Endodermal cell (in vitro differentiated cells): ENCODE data around the gene CNKSR1. TPM values are rescaled to one million over a fixed set of nuclear protein-coding genes. Genes with fewer than 3 reads are reported as not detected.
A peak's percentile ranks its signal among the peaks of the same experiment; 100 is the strongest.

Experiments
- DNase-seq: peaks from one replicate; pipeline ENCODE4 v3.0.0-alpha.2; 2017
- H3K27ac ChIP-seq: 2 replicates; pipeline ENCODE4 v1.5.1; 2013; ENCODE audit warnings: mild to moderate bottlenecking, low read depth, low read length, moderate library complexity
- H3K27me3 ChIP-seq: 2 replicates; pipeline ENCODE4 v1.6.1; 2013; ENCODE audit warnings: mild to moderate bottlenecking, low read length, moderate library complexity; ENCODE audit not compliant: insufficient read depth, control insufficient read depth, poor library complexity, severe bottlenecking
- H3K36me3 ChIP-seq: 2 replicates; pipeline ENCODE4 v1.7.0; 2013; ENCODE audit warnings: mild to moderate bottlenecking, low read length, moderate library complexity; ENCODE audit not compliant: control insufficient read depth, insufficient read depth
- H3K4me1 ChIP-seq: one replicate; pipeline ENCODE4 v1.7.0; 2013; ENCODE audit warnings: low read length; ENCODE audit not compliant: control insufficient read depth, insufficient read depth
- H3K4me3 ChIP-seq: 2 replicates; pipeline ENCODE4 v1.5.1; 2013; ENCODE audit warnings: mild to moderate bottlenecking, low read length, moderate library complexity
- H3K9ac ChIP-seq: 2 replicates; pipeline ENCODE4 v1.6.1; 2013; ENCODE audit warnings: mild to moderate bottlenecking, low read length, moderate library complexity; ENCODE audit not compliant: poor library complexity, severe bottlenecking; ENCODE audit errors: extremely low read depth
- H3K9me3 ChIP-seq: 2 replicates; pipeline ENCODE4 v1.6.1; 2013; ENCODE audit warnings: mild to moderate bottlenecking, low read length, moderate library complexity; ENCODE audit not compliant: control insufficient read depth
- H3K27ac Mint-ChIP-seq: 2 replicates; pipeline ENCODE4 v1.8.0; 2020; ENCODE audit warnings: mixed read lengths
- H3K27me3 Mint-ChIP-seq: 2 replicates; pipeline ENCODE4 v1.8.0; 2021; ENCODE audit warnings: mild to moderate bottlenecking, mixed read lengths; ENCODE audit not compliant: insufficient read depth
- H3K36me3 Mint-ChIP-seq: 2 replicates; pipeline ENCODE4 v1.8.0; 2020; ENCODE audit warnings: low read depth, mixed read lengths
- H3K4me1 Mint-ChIP-seq: 2 replicates; pipeline ENCODE4 v1.8.0; 2020; ENCODE audit warnings: mixed read lengths
- H3K4me3 Mint-ChIP-seq: 2 replicates; pipeline ENCODE4 v1.8.0; 2020; ENCODE audit warnings: mild to moderate bottlenecking, moderate library complexity, mixed read lengths
- H3K9me3 Mint-ChIP-seq: 2 replicates; pipeline ENCODE4 v1.8.0; 2020; ENCODE audit warnings: mild to moderate bottlenecking, mixed read lengths
- WGBS, 2 experiments: methylation state at CpG; one replicate each; pipeline versions ENCODE4 v1.1.5 to v1.1.7; 2013; ENCODE audit warnings: missing lambda C conversion rate in 2 of 2, mixed read lengths in 1 of 2; ENCODE audit not compliant: insufficient coverage in 1 of 2, insufficient read length in 1 of 2; 5-methylcytosine and 5-hydroxymethylcytosine counted together
- long read RNA-seq, 4 experiments: library from polyadenylated mRNA in 2 of 4; library from RNA in 1 of 4; library from capped mRNA in 1 of 4; stranded (forward) in 3 of 4; unstranded in 1 of 4; transcript quantifications; one replicate each; pipeline ENCODE4 v2.0.0, GENCODE V29; 2020 to 2021; ENCODE audit warnings: inconsistent platforms in 1 of 4
- polyA plus RNA-seq, 2 experiments: library from polyadenylated mRNA; stranded (reverse); fragments of 50-300 nt; gene quantifications; one replicate each; pipeline ENCODE4 v1.2.3, GENCODE V29; 2013
- total RNA-seq, 2 donors: library from RNA; stranded (reverse); fragmentation: NEBNext Ultra II Directional in 1 of 2; extraction: Animal tissue kit (Norgen Biotek cat#: 25700) in 1 of 2; gene quantifications; 2 replicates in 1 of 2; 3 replicates in 1 of 2; pipeline ENCODE4 v1.2.1, GENCODE V29; 2021
- TF ChIP-seq, protein P1 (sequence below): fragments of 200-600 bp; sonication (generic); conservative IDR thresholded peaks from 2 replicates; pipeline ENCODE4 v1.5.0; 2021; ENCODE audit warnings: antibody characterized with exemption, mild to moderate bottlenecking

CNKSR1 gene
- 10 to 100 TPM; 35.8 to 44.1 TPM for total RNA-seq
- polyA plus RNA-seq (2013, experiment 1 of 2): 3.8 TPM
- polyA plus RNA-seq (2013, experiment 2 of 2): 3.8 TPM
- long read RNA-seq, experiment 1, partial matches to known transcripts: 1 of 5 reads
- long read RNA-seq, experiment 1, other reads (novel, unspliced or antisense): 2 of 5 reads
- long read RNA-seq, experiment 2, transcript CNKSR1-201 (21 exons, 2,625 nt): major isoform, 27 of 57 reads
- long read RNA-seq, experiment 2, partial matches to known transcripts: 4 of 57 reads
- long read RNA-seq, experiment 2, other reads (novel, unspliced or antisense): 26 of 57 reads
- long read RNA-seq, experiment 3, transcript CNKSR1-201 (21 exons, 2,625 nt): major isoform, 15 of 44 reads
- long read RNA-seq, experiment 3, partial matches to known transcripts: 7 of 44 reads
- long read RNA-seq, experiment 3, other reads (novel, unspliced or antisense): 21 of 44 reads
- long read RNA-seq, experiment 4, partial matches to known transcripts: 2 of 6 reads
- long read RNA-seq, experiment 4, other reads (novel, unspliced or antisense): 0 of 6 reads

GRCh38 chr1:26177182-26177684 lies at the start of gene CNKSR1:
Gene CNKSR1 (plus strand): TSS chr1:26177491. CDS start chr1:26177548, 57 bp downstream.
- H3K9me3 Mint-ChIP-seq: no peaks in the 10 kb centered on the region
- H3K27ac ChIP-seq: no peak within 1 kb of the TSS
- H3K4me3 ChIP-seq: peak within 1 kb of the TSS; percentile 79

GRCh38 chr1:26129778-26130177 lies 47.5 kb upstream of the CNKSR1 start:
- no peak overlapping the region for H3K27ac ChIP-seq
- no peak overlapping the region for H3K4me3 ChIP-seq
- DNase-seq: no peak
- H3K27me3 ChIP-seq: no peaks in the 10 kb centered on the region
- Mint-ChIP-seq H3K9me3 (peaks cover 9% of the 10 kb centered on the region), H3K4me1 (peaks cover 19% of the 10 kb centered on the region), H3K4me3 (no peak overlapping the region), H3K27ac (no peak overlapping the region), H3K36me3 (no peaks in the 10 kb centered on the region), H3K27me3 (no peaks in the 10 kb centered on the region)
- H3K36me3 ChIP-seq: no peaks in the 10 kb centered on the region
- no peaks in the 10 kb centered on the region for H3K4me1 ChIP-seq
- TF ChIP-seq, protein P1, sequence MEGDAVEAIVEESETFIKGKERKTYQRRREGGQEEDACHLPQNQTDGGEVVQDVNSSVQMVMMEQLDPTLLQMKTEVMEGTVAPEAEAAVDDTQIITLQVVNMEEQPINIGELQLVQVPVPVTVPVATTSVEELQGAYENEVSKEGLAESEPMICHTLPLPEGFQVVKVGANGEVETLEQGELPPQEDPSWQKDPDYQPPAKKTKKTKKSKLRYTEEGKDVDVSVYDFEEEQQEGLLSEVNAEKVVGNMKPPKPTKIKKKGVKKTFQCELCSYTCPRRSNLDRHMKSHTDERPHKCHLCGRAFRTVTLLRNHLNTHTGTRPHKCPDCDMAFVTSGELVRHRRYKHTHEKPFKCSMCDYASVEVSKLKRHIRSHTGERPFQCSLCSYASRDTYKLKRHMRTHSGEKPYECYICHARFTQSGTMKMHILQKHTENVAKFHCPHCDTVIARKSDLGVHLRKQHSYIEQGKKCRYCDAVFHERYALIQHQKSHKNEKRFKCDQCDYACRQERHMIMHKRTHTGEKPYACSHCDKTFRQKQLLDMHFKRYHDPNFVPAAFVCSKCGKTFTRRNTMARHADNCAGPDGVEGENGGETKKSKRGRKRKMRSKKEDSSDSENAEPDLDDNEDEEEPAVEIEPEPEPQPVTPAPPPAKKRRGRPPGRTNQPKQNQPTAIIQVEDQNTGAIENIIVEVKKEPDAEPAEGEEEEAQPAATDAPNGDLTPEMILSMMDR: no peak
- 92 to 93% methylated on average over 2 to 4 of the region's 4 CpGs for whole genome bisulfite sequencing, 2 experiments
- no peak overlapping the region for H3K9ac ChIP-seq
- no peaks in the 10 kb centered on the region for H3K9me3 ChIP-seq

More at GRCh38 chr1:26177182-26177684, at the start of gene CNKSR1:
- Histone ChIP-seq H3K9ac (peak within 1 kb of the TSS; percentile 72), H3K27me3 (no peaks in the 10 kb centered on the region), H3K4me1 (no peaks in the 10 kb centered on the region), H3K36me3 (peaks cover 4% of the 10 kb centered on the region), H3K9me3 (no peaks in the 10 kb centered on the region)
- peak within 1 kb of the TSS; percentile 79 for H3K4me3 Mint-ChIP-seq
- peak within 1 kb of the TSS; percentile 98 for H3K27ac Mint-ChIP-seq
- TF ChIP-seq, protein P1: peak; percentile 72
- H3K36me3 Mint-ChIP-seq: peaks cover 19% of the 10 kb centered on the region
- DNase-seq: peak; percentile 98
- peaks cover 3% of the 10 kb centered on the region for H3K4me1 Mint-ChIP-seq
- H3K27me3 Mint-ChIP-seq: no peaks in the 10 kb centered on the region
- WGBS, 2 experiments: 32 to 57% methylated on average over 15 to 21 of the region's 21 CpGs

- 73% methylated on average over 1 of the region's 1 CpG; no CpG with 5 or more reads in 1 of the 2 experiments for WGBS, 2 experiments
- H3K9me3 Mint-ChIP-seq: peaks cover 18% of the 10 kb centered on the region
- Histone ChIP-seq H3K4me1 (no peaks in the 10 kb centered on the region), H3K9me3 (no peaks in the 10 kb centered on the region), H3K4me3 (no peak overlapping the region), H3K27me3 (no peaks in the 10 kb centered on the region), H3K9ac (no peak overlapping the region), H3K27ac (no peak overlapping the region), H3K36me3 (no peaks in the 10 kb centered on the region)
- H3K27me3 Mint-ChIP-seq: no peaks in the 10 kb centered on the region
- H3K4me3 Mint-ChIP-seq: no peak overlapping the region
- H3K27ac Mint-ChIP-seq: no peak overlapping the region
- DNase-seq: no peak
- TF ChIP-seq, protein P1: no peak
- H3K36me3 Mint-ChIP-seq: no peaks in the 10 kb centered on the region
- H3K4me1 Mint-ChIP-seq: peaks cover 19% of the 10 kb centered on the region
These were observed 46.6 kb upstream of the CNKSR1 start for GRCh38 chr1:26130695-26131094.
